ENCODE data around the gene TM2D1.

Gene TM2D1

GRCh38 chr1:61642475-61643232 is 82.3 kb downstream of the TM2D1 start:
- DNase-seq, result peak; percentile 84

DNA sequence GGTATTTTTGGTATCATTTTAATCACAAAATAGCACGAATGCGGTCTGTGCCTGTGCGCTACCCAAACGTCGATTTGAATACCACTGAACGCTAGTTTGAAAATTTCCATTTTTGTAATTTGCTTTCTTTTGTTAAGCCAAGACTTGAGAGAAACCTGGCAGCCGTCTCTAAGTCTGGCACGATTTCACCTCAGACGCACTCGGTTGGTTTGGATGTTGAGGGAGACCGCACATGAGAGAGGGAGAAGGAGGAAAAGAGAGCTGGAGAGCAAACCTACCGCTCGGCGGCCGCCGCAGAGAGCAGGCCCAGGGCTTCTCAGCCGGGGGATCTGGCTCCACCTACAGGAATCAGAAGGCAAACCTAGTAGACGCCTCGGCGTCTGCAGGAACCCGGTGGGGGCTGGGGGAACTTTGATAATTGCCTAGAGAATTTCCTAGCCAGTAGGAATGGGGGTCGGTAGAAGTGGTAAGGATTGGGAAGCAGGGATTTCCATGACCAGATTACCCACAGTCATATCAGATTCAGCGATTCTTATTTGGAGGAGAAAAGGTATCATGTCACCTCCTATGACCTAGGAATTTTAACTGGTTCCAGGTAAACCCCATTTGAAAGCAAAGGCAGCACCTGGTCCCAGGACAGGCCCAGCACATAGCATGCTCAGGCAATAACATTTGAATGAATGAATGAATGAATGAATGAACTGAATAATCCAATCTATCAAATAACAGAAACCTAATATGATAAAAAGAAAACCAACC is 83.2 kb downstream of the TM2D1 start:
- peak; percentile 88 for DNase-seq

GRCh38 chr1:61640531-61641530 is 84.1 kb downstream of the TM2D1 start:
- no peak for DNase-seq

DNA sequence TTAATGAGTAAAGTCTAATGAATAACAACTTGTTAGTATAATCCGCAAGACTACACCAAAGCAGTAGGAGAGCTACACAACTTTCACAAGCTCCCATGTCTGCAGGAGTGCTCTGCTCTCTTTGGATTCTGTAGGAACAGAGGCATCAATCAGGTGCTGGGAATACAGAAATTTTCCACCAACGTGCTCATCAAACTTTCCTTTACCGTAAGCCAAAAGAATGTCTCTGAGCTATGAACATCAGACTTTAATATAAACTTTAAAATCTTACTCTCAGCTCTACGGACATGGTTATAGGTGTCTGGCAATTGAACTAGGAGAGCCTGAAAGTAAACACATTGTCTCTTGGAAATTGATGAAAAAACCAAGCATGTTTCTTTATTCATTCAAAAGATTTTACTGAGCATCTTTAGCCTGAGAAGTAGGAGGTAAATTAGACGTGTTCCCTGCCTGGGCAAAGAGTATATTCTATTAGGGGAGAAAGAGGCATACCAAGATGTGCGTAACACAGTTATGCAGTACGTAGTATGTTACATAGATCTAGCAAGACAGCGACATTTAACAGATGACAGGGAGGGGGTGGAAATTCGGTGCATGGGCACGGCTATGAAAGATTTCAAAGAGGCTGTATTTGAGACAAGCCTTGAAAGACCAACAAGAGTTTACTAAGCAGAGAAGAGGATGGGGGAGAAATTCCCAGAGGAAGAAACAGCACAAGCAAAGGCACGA is 85.2 kb downstream of the TM2D1 start:
- DNase-seq, result no peak

DNA sequence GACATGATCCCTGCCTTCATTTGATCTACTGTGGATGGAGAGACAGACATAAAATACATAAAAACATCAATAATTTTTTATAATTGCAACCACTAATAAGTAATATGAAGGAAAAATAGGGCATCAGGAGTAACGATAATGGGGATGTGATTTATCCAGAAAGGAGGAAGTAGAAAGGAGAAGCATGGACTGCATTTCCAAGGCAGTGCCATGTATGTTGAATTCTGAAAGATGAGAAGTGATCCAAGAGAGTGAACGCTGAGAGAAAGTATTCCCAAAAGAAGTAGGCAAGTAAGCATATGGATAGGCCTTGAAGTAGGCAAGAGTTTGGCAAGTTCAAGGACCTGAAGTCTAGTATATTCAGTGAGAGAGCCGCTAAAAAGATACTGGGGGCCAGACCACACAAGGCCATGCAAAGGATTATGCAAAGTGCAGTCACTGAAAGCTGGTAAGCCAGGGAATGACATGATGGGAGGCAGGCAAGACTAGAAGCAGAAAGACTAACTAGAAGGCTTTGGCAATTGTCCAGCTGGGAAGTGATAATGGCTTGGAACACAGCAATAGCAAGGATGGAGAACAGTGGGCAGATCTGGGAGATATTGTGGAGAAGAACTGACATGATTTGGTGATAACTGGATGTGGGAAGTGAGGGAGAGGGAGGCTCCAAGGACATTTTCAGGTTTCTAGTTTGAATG is 85.9 kb downstream of the TM2D1 start:
- no peak for DNase-seq

- DNase-seq, result no peak
These were observed 86.6 kb downstream of the TM2D1 start for GRCh38 chr1:61638296-61638695.

GRCh38 chr1:61637470-61637869 is 87.5 kb downstream of the TM2D1 start:
- DNase-seq, result no peak

- DNase-seq, result no peak
These were observed 88.1 kb downstream of the TM2D1 start for GRCh38 chr1:61636814-61637213.

DNA sequence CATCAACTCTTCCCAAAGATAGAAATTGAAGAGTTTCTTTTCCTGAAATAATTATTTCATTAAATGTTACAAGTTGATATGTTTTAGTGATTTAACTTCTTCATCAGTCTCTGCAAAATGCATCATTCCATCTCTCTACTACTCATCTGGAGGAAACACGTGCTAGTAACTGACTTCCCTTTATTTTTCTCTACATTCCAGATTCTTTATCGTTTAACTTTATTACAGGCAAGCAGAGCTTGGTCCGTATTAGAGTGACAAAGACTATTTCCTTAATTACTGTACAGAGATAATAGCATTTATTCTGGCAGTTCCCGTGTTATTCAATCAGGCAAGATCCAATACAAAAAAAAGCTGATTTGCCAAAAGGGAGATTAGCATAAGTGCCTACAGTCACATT is 88.6 kb downstream of the TM2D1 start:
- no peak for DNase-seq

- no peak for DNase-seq
These were observed 89.4 kb downstream of the TM2D1 start for GRCh38 chr1:61635557-61635956.

GRCh38 chr1:61631436-61631835 is 93.5 kb downstream of the TM2D1 start:
- DNase-seq, result no peak
